Tibial nerve (tissue), 4 donors: Measurements from ENCODE around the gene BGN. TPM values are rescaled to one million over a fixed set of nuclear protein-coding genes. Genes with fewer than 3 reads are reported as not detected.

Source experiments
- DNase-seq, 2 donors: peaks; one replicate each; pipeline ENCODE4 v3.0.0-alpha.2; 2019; ENCODE audit warnings: low spot score in 2 of 2
- H3K27ac ChIP-seq, 4 donors: fragments of 200-600 bp; sonication (generic) in 3 of 4; one replicate each; pipeline ENCODE4 v1.5.1; 2017 to 2019; ENCODE audit warnings: mild to moderate bottlenecking in 1 of 4
- H3K27me3 ChIP-seq, 2 donors: fragments of 200-600 bp; sonication (generic) in 1 of 2; one replicate each; pipeline versions ENCODE4 v1.5.1 to v1.6.0; 2017 to 2019
- H3K36me3 ChIP-seq, 3 donors: fragments of 200-600 bp; sonication (generic); one replicate each; pipeline ENCODE4 v1.5.1; 2018 to 2019
- H3K4me1 ChIP-seq, 4 donors: fragments of 200-600 bp; sonication (generic) in 3 of 4; one replicate each; pipeline ENCODE4 v1.5.1; 2017 to 2019
- H3K4me3 ChIP-seq, 4 donors: fragments of 200-600 bp; sonication (generic) in 3 of 4; one replicate each; pipeline ENCODE4 v1.5.1; 2017 to 2019; ENCODE audit warnings: mild to moderate bottlenecking in 1 of 4, moderate library complexity in 1 of 4
- H3K9me3 ChIP-seq, 4 donors: fragments of 200-600 bp; sonication (generic) in 3 of 4; one replicate each; pipeline ENCODE4 v1.5.1; 2017 to 2019
- CTCF ChIP-seq, 5 experiments: fragments of 200-600 bp in 3 of 5; fragments of 450-650 bp in 2 of 5; sonication (generic) in 3 of 5; IDR thresholded peaks; one replicate each; pipeline ENCODE4 v1.5.1; 2016 to 2019; ENCODE audit warnings: antibody characterized with exemption in 5 of 5, mild to moderate bottlenecking in 3 of 5, moderate library complexity in 2 of 5
- EP300 ChIP-seq, 2 donors: sonication (generic); formaldehyde crosslinking; IDR thresholded peaks; one replicate each; pipeline ENCODE4 v1.6.1; 2017; ENCODE audit warnings: antibody characterized with exemption in 2 of 2, mild to moderate bottlenecking in 1 of 2
- POLR2A ChIP-seq, 2 donors: fragments of 450-650 bp; IDR thresholded peaks; one replicate each; pipeline ENCODE4 v1.6.1; 2017; ENCODE audit warnings: antibody characterized with exemption in 2 of 2, mild to moderate bottlenecking in 2 of 2, moderate library complexity in 2 of 2
- WGBS, 2 donors: methylation state at CpG; one replicate each; pipeline ENCODE4 v1.1.5; 2018; 5-methylcytosine and 5-hydroxymethylcytosine counted together
- total RNA-seq, 4 donors: library from RNA; depleted of rRNA; stranded (reverse); fragments of >200 nt; gene quantifications; one replicate each; pipeline ENCODE4 v1.1.0, GENCODE V29; 2016

Gene BGN
- total RNA-seq, 4 donors from 2014 or later = 25.6 to 103 (median 59.0) TPM

DNA sequence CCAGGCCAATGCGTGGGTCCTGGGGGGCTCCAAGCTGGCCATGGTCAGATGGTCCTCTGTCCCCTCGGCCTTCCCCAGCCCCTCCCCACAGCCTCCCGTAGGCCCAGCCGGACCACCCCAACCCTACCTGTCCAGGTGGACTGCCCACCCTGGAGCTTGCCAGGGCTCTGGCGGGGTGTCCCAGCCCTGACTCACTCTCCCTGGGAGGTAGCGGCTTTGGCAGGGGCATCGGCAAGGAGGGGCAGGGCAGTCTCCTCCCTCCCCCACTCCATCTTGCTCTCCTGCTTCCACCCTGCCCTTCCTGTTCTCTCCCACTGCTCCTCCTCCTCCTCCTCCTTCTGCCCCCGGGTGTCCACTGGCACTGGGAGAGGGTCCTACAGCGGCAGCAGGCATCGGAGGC, 7.4 kb downstream of the BGN start:
- whole genome bisulfite sequencing, 2 donors = 79 to 83% methylated on average over 5 to 10 of the region's 10 CpGs
- no peaks in the 10 kb centered on the region for H3K9me3 ChIP-seq
- DNase-seq = no peak
- no peak for TF ChIP-seq CTCF (IDR thresholded peaks at IDR 0.05)
- TF ChIP-seq EP300 (IDR thresholded peaks at IDR 0.05) = no peak
- no peak for TF ChIP-seq POLR2A (IDR thresholded peaks at IDR 0.05)
- H3K4me3 ChIP-seq = no peak overlapping the region
- peak overlapping the region in 2 of 4 donors; percentile 44 to 49 for H3K27ac ChIP-seq
- peaks cover 0 to 28% (median 0%) of the 10 kb centered on the region in 4 donors for H3K4me1 ChIP-seq
- no peaks in the 10 kb centered on the region for H3K36me3 ChIP-seq
- H3K27me3 ChIP-seq = no peaks in the 10 kb centered on the region

DNA sequence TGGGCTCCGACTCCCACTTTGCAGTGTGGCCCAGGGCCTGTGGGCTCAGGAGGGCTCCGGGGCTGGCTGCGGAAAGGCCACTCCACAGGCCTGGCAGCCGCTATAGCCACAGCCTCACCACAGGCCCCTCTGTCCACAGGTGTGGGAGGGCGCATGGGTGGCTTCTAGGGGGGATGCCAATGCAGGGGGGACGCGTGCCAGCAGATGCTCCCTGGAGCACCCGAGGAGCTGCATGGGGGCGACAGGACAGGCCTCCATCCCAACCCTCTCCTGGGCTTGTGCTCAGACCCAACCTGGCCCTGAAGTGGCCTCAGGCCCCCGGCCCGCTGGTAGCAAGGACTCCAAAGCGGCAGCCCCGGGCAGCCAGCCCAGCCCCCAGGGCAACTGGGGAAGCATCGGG, 8.0 kb downstream of the BGN start:
- H3K9me3 ChIP-seq = no peaks in the 10 kb centered on the region
- DNase-seq = no peak
- H3K4me1 ChIP-seq = peaks cover 0 to 34% (median 0%) of the 10 kb centered on the region in 4 donors
- no peak overlapping the region for H3K27ac ChIP-seq
- H3K36me3 ChIP-seq = no peaks in the 10 kb centered on the region
- TF ChIP-seq POLR2A (IDR thresholded peaks at IDR 0.05) = no peak
- TF ChIP-seq CTCF (IDR thresholded peaks at IDR 0.05) = no peak
- no peak for TF ChIP-seq EP300 (IDR thresholded peaks at IDR 0.05)
- no peak overlapping the region for H3K4me3 ChIP-seq
- H3K27me3 ChIP-seq = no peaks in the 10 kb centered on the region
- 83 to 100% methylated on average over 1 to 12 of the region's 14 CpGs for WGBS, 2 donors

GRCh38 chrX:153504445-153505016, 9.8 kb downstream of the BGN start:
- H3K4me1 ChIP-seq = peaks cover 0 to 24% (median 0%) of the 10 kb centered on the region in 4 donors
- TF ChIP-seq POLR2A (IDR thresholded peaks at IDR 0.05) = no peak
- no peak for TF ChIP-seq EP300 (IDR thresholded peaks at IDR 0.05)
- no peak for DNase-seq
- WGBS, 2 donors = 78 to 88% methylated on average over 5 to 26 of the region's 26 CpGs
- H3K27me3 ChIP-seq = no peaks in the 10 kb centered on the region
- no peak overlapping the region for H3K4me3 ChIP-seq
- H3K36me3 ChIP-seq = no peaks in the 10 kb centered on the region
- H3K27ac ChIP-seq = no peak overlapping the region
- H3K9me3 ChIP-seq = no peaks in the 10 kb centered on the region

- Histone ChIP-seq H3K9me3 (no peaks in the 10 kb centered on the region), H3K27ac (no peak overlapping the region), H3K4me3 (no peak overlapping the region), H3K4me1 (peaks cover 0 to 16% (median 0%) of the 10 kb centered on the region in 4 donors), H3K36me3 (no peaks in the 10 kb centered on the region), H3K27me3 (no peaks in the 10 kb centered on the region)
- TF ChIP-seq CTCF (IDR thresholded peaks at IDR 0.05) = no peak
- DNase-seq = no peak
- WGBS, 2 donors = 88% methylated on average over 18 of the region's 18 CpGs; no CpG with 5 or more reads in 1 of the 2 donors
These were observed 10.6 kb downstream of the BGN start for GRCh38 chrX:153505361-153505760.

DNA sequence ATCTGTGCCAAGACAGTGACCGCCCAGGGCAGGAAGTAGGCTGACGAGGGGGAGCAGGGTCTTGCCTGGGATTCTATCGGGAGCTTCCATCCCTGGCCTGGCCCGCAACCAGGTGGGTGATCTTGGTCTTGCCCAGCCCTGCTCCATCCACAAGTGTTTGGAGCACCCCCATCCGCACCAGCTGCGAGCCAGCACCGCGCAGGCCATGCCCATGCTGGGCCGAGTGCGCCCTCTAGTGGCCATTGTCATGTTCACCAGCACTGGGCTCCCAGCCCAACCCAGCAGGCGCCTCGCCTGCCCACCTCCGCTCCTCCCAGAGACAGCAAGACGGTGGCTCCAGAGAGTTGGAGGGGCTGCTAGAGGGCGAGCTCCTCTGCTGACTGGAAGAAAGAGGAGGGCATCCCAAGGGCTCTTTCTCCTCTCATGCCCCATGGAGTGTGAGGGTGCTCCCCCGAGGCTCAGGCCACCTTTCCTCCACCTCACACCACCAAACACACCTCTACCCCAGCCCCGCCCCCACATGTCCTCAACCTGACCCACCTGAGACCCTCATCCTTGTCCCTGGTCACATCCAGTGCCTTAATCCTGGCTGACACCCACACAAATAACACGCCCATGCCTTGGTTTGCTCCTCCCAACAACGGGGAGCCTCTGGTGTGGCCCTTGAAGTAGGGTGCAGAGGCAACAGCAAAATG, 12.9 kb downstream of the BGN start:
- Histone ChIP-seq H3K4me3 (no peak overlapping the region), H3K9me3 (no peaks in the 10 kb centered on the region), H3K27ac (no peak overlapping the region), H3K36me3 (no peaks in the 10 kb centered on the region), H3K27me3 (no peaks in the 10 kb centered on the region), H3K4me1 (peaks cover 0 to 7% (median 0%) of the 10 kb centered on the region in 4 donors)
- WGBS, 2 donors = 31 to 69% methylated on average over 4 to 18 of the region's 19 CpGs
- TF ChIP-seq EP300 (IDR thresholded peaks at IDR 0.05) (peak in 1 of 2 donors; percentile 22), CTCF (IDR thresholded peaks at IDR 0.05) (peak; percentile 73 to 94 (median 83)), POLR2A (IDR thresholded peaks at IDR 0.05) (no peak)
- peak; percentile 70 to 81 for DNase-seq
